ENCODE data around the gene DUOX1.

DNA sequence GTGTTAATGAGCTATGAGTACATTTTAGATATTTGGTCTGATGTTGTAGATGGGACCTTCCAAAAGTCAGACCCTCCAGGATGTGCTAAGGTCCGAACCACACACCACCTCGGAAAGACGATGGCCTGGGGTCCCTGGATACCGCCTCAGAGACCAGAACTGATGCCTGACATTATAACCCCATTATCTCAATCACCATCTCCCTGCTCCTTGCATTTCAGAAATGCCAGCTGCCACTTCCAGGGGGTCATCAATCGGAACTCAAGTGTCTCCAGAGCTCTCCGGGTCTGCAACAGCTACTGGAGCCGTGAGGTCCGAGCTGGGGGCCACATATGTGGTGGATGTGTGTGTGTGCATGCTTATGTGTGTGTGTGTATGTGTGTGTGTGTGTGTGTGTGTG, 7.9 kb downstream of the DUOX1 start:
- TF ChIP-seq, protein P1, sequence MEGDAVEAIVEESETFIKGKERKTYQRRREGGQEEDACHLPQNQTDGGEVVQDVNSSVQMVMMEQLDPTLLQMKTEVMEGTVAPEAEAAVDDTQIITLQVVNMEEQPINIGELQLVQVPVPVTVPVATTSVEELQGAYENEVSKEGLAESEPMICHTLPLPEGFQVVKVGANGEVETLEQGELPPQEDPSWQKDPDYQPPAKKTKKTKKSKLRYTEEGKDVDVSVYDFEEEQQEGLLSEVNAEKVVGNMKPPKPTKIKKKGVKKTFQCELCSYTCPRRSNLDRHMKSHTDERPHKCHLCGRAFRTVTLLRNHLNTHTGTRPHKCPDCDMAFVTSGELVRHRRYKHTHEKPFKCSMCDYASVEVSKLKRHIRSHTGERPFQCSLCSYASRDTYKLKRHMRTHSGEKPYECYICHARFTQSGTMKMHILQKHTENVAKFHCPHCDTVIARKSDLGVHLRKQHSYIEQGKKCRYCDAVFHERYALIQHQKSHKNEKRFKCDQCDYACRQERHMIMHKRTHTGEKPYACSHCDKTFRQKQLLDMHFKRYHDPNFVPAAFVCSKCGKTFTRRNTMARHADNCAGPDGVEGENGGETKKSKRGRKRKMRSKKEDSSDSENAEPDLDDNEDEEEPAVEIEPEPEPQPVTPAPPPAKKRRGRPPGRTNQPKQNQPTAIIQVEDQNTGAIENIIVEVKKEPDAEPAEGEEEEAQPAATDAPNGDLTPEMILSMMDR (IDR thresholded peaks at IDR 0.05): no peak
- no peak for TF ChIP-seq POLR2A (IDR thresholded peaks at IDR 0.05)
- no peak for TF ChIP-seq POLR2AphosphoS5 (IDR thresholded peaks at IDR 0.05)
